Esophagus muscularis mucosa (tissue), 3 donors: ENCODE measurements around the gene PITPNM3.

Experiments used
- CTCF ChIP-seq, 3 experiments: fragments of 200-600 bp in 2 of 3; fragments of 450-650 bp in 1 of 3; sonication (generic) in 2 of 3; IDR thresholded peaks; one replicate each; pipeline ENCODE4 v1.5.1; 2017 to 2019; ENCODE audit warnings: antibody characterized with exemption in 3 of 3, mild to moderate bottlenecking in 2 of 3, moderate library complexity in 1 of 3
- POLR2A ChIP-seq: fragments of 450-650 bp; IDR thresholded peaks from one replicate; pipeline ENCODE4 v1.6.1; 2017; ENCODE audit warnings: antibody characterized with exemption, moderate library complexity, mild to moderate bottlenecking, low read depth
- POLR2AphosphoS5 ChIP-seq, 2 donors: sonication (generic); formaldehyde crosslinking; IDR thresholded peaks; one replicate each; pipeline ENCODE4 v1.6.1; 2017; ENCODE audit warnings: antibody characterized with exemption in 2 of 2

- no peak for TF ChIP-seq CTCF (IDR thresholded peaks at IDR 0.05)
- peak in 1 of 2 donors; percentile 75 for TF ChIP-seq POLR2AphosphoS5 (IDR thresholded peaks at IDR 0.05)
- TF ChIP-seq POLR2A, result no peak
Observed at GRCh38 chr17:6591599-6592158, 35.3 kb upstream of the PITPNM3 start.
